HepG2 (cell line): ENCODE measurements around the gene PLEKHG5. TPM values are rescaled to one million over a fixed set of nuclear protein-coding genes. Genes with fewer than 3 reads are reported as not detected.

ENCODE experiments used
- ATF1 ChIP-seq: IDR thresholded peaks from 2 replicates; pipeline ENCODE4 v1.6.1; 2016; ENCODE audit warnings: mild to moderate bottlenecking, control low read depth
- BCL6 ChIP-seq: IDR thresholded peaks from 2 replicates; pipeline ENCODE4 v1.6.1; 2016; ENCODE audit warnings: missing genetic modification reagents, missing compliant biosample characterization
- HOXA5 ChIP-seq: sonication (generic); formaldehyde crosslinking; IDR thresholded peaks from 2 replicates; pipeline ENCODE4 v1.4.0; 2020; ENCODE audit warnings: missing genetic modification reagents
- MYNN ChIP-seq: sonication (generic); formaldehyde crosslinking; IDR thresholded peaks from 2 replicates; pipeline ENCODE4 v1.4.0; 2020; ENCODE audit warnings: mild to moderate bottlenecking, low read depth, missing genetic modification reagents
- NFE2L2 ChIP-seq: fragments of 150-350 bp; IDR thresholded peaks from 2 replicates; pipeline ENCODE4 v1.6.1; 2014; ENCODE audit warnings: low read length
- NR2F1 ChIP-seq, 2 experiments: fragments of 450-650 bp in 1 of 2; formaldehyde crosslinking in 1 of 2; IDR thresholded peaks; 2 replicates each; pipeline versions ENCODE4 v1.5.0 to v1.6.1; 2016 to 2020; ENCODE audit warnings: mild to moderate bottlenecking in 1 of 2, missing compliant biosample characterization in 1 of 2, missing genetic modification reagents in 1 of 2, moderate library complexity in 1 of 2
- RXRA ChIP-seq: sonication (generic); formaldehyde crosslinking; IDR thresholded peaks from 2 replicates; pipeline ENCODE4 v1.5.1; 2020; ENCODE audit warnings: missing genetic modification reagents
- SPEN ChIP-seq: sonication (generic); formaldehyde crosslinking; IDR thresholded peaks from 2 replicates; pipeline ENCODE4 v1.5.1; 2020; ENCODE audit warnings: low read depth, mild to moderate bottlenecking, missing genetic modification reagents
- SRY ChIP-seq: sonication (generic); formaldehyde crosslinking; IDR thresholded peaks from 2 replicates; pipeline ENCODE4 v1.8.0; 2022; ENCODE audit warnings: mild to moderate bottlenecking, missing genetic modification reagents
- ZBTB7B ChIP-seq: sonication (generic); formaldehyde crosslinking; IDR thresholded peaks from 2 replicates; pipeline ENCODE4 v1.4.0; 2020; ENCODE audit warnings: missing genetic modification reagents
- ZFX ChIP-seq: sonication (generic); formaldehyde crosslinking; IDR thresholded peaks from 2 replicates; pipeline ENCODE4 v1.4.0; 2020; ENCODE audit warnings: mild to moderate bottlenecking, low read depth, missing genetic modification reagents, moderate library complexity
- ZNF430 ChIP-seq: sonication (generic); formaldehyde crosslinking; IDR thresholded peaks from 2 replicates; pipeline ENCODE4 v1.9.0; 2021; ENCODE audit warnings: mild to moderate bottlenecking, missing genetic modification reagents
- ZNF558 ChIP-seq: sonication (generic); formaldehyde crosslinking; IDR thresholded peaks from 2 replicates; pipeline ENCODE4 v1.9.0; 2022; ENCODE audit warnings: mild to moderate bottlenecking, missing genetic modification reagents, borderline replicate concordance
- ZNF564 ChIP-seq: sonication (generic); formaldehyde crosslinking; IDR thresholded peaks from 2 replicates; pipeline ENCODE4 v1.8.1; 2023; ENCODE audit warnings: mild to moderate bottlenecking, missing genetic modification reagents
- ZNF777 ChIP-seq: sonication (generic); formaldehyde crosslinking; IDR thresholded peaks from 2 replicates; pipeline ENCODE4 v1.4.0; 2020; ENCODE audit warnings: missing genetic modification reagents
- ZNF792 ChIP-seq: IDR thresholded peaks from 2 replicates; pipeline ENCODE4 v1.6.1; 2016
- polyA plus RNA-seq, 8 experiments: library from polyadenylated mRNA; depleted of rRNA in 3 of 8; stranded (reverse) in 7 of 8; unstranded in 1 of 8; fragments of >200 nt; fragmentation: Illumina TruSeq in 4 of 8; extraction: Trizol in 4 of 8; gene quantifications; 2 replicates each; pipeline versions ENCODE4 v1.2.1 to v1.2.3, GENCODE V29; 2011 to 2016; ENCODE audit warnings: low read depth in 4 of 8, missing spikeins in 1 of 8, mixed read lengths in 1 of 8; ENCODE audit not compliant: insufficient read depth in 1 of 8
- total RNA-seq, 5 experiments: library from RNA; depleted of rRNA; stranded (reverse); fragments of >200 nt; fragmentation: Illumina TruSeq; extraction: Trizol; gene quantifications; 2 replicates each; pipeline ENCODE4 v1.2.3, GENCODE V29; 2016; ENCODE audit warnings: low read depth in 1 of 5
- TF ChIP-seq, protein P1 (sequence below): sonication (generic); formaldehyde crosslinking; IDR thresholded peaks from 2 replicates; pipeline ENCODE4 v1.5.0; 2020; ENCODE audit warnings: mild to moderate bottlenecking, missing genetic modification reagents, moderate library complexity
- TF ChIP-seq, protein P2 (sequence below): sonication (generic); formaldehyde crosslinking; IDR thresholded peaks from 2 replicates; pipeline ENCODE4 v1.4.0; 2020; ENCODE audit warnings: missing genetic modification reagents

The PLEKHG5 gene
- total and polyA plus RNA-seq, 2 of the 13 experiments (the other 11 are each of a cell fraction or from before 2014, with no cell fraction given): 1.9 to 3.5 TPM

DNA sequence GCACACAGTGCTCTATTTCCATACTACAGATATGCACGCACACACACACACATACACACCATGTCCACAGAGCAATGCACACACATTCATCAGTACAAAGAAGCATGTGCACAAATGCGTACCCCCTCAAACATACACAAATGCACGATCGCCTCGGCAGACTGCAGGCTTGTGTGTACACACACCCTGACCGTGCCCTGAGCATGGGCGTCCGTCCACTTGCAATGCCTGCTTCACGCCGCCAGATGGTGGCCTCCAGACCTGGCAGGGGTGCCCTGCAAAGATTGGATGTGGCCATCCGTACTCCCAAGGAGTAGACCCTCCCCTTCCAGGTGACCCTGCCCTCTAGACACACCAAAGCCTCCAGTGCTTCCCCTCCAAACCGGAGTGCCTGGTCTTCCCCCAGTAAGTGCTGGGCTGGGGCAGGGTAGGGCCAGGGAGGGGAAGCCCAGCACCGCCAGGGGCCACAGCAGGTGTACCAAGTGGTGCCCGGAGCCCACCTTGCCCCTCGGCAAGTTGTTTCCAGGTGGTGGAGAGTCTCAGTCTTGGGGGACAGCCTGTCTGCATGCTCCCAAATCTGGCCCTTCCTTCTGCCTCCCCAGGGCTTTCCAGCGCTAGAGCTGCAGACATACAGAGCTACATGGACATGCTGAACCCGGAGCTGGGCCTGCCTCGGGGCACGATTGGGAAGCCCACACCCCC lies 46.3 kb downstream of the PLEKHG5 start (continued):
- TF ChIP-seq, protein P1, sequence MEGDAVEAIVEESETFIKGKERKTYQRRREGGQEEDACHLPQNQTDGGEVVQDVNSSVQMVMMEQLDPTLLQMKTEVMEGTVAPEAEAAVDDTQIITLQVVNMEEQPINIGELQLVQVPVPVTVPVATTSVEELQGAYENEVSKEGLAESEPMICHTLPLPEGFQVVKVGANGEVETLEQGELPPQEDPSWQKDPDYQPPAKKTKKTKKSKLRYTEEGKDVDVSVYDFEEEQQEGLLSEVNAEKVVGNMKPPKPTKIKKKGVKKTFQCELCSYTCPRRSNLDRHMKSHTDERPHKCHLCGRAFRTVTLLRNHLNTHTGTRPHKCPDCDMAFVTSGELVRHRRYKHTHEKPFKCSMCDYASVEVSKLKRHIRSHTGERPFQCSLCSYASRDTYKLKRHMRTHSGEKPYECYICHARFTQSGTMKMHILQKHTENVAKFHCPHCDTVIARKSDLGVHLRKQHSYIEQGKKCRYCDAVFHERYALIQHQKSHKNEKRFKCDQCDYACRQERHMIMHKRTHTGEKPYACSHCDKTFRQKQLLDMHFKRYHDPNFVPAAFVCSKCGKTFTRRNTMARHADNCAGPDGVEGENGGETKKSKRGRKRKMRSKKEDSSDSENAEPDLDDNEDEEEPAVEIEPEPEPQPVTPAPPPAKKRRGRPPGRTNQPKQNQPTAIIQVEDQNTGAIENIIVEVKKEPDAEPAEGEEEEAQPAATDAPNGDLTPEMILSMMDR (CRISPR knock-in tag): peak; percentile 96
- TF ChIP-seq MYNN: no peak
- no peak for TF ChIP-seq ZNF558 (CRISPR knock-in tag)
- TF ChIP-seq ATF1 (CRISPR knock-in tag): no peak
- peak; percentile 31; the same call in 1 of the 2 replicates for TF ChIP-seq ZNF792 (CRISPR knock-in tag)
- TF ChIP-seq, protein P2, sequence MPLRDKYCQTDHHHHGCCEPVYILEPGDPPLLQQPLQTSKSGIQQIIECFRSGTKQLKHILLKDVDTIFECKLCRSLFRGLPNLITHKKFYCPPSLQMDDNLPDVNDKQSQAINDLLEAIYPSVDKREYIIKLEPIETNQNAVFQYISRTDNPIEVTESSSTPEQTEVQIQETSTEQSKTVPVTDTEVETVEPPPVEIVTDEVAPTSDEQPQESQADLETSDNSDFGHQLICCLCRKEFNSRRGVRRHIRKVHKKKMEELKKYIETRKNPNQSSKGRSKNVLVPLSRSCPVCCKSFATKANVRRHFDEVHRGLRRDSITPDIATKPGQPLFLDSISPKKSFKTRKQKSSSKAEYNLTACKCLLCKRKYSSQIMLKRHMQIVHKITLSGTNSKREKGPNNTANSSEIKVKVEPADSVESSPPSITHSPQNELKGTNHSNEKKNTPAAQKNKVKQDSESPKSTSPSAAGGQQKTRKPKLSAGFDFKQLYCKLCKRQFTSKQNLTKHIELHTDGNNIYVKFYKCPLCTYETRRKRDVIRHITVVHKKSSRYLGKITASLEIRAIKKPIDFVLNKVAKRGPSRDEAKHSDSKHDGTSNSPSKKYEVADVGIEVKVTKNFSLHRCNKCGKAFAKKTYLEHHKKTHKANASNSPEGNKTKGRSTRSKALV (CRISPR knock-in tag): no peak
- TF ChIP-seq ZBTB7B (CRISPR knock-in tag): peak; percentile 72
- TF ChIP-seq SPEN (CRISPR knock-in tag): peak; percentile 73
- 0 out of 2 replicates have a peak, but pooled peaks have one; percentile 61 for TF ChIP-seq ZNF430 (CRISPR knock-in tag)
- 0 out of 4 replicates have a peak, but pooled peaks of 1 of the 2 experiments have one; percentile 28 for TF ChIP-seq NR2F1 (CRISPR knock-in tag; IDR thresholded peaks at IDR 0.05)
- TF ChIP-seq NFE2L2: no peak
- peak; percentile 22; the same call in 1 of the 2 replicates for TF ChIP-seq BCL6 (CRISPR knock-in tag)
- peak; percentile 41; the same call in 1 of the 2 replicates for TF ChIP-seq ZNF777 (CRISPR knock-in tag)
- TF ChIP-seq ZNF564 (CRISPR knock-in tag): 0 out of 2 replicates have a peak, but pooled peaks have one; percentile 5
- TF ChIP-seq HOXA5: no peak
- TF ChIP-seq RXRA (CRISPR knock-in tag): peak; percentile 64; the same call in 1 of the 2 replicates
- TF ChIP-seq SRY (CRISPR knock-in tag): 0 out of 2 replicates have a peak, but pooled peaks have one; percentile 44
- TF ChIP-seq ZFX (CRISPR knock-in tag): 0 out of 2 replicates have a peak, but pooled peaks have one; percentile 14
- TF ChIP-seq, all 625 proteins: peak for 103
